ENCODE results near the gene INTS1. TPM values are rescaled to one million over a fixed set of nuclear protein-coding genes. Genes with fewer than 3 reads are reported as not detected.

The INTS1 gene
- total RNA-seq, 4 donors from 2014 or later = 29.8 to 65.5 (median 41.4) TPM

GRCh38 chr7:1514995-1515401, 10.8 kb upstream of the INTS1 start:
- H3K27me3 ChIP-seq = peaks cover 53% of the 10 kb centered on the region
- WGBS, 2 donors (ENCODE audit: low coverage in 1 of 2) = 63 to 70% methylated on average over 2 to 4 of the region's 4 CpGs

DNA sequence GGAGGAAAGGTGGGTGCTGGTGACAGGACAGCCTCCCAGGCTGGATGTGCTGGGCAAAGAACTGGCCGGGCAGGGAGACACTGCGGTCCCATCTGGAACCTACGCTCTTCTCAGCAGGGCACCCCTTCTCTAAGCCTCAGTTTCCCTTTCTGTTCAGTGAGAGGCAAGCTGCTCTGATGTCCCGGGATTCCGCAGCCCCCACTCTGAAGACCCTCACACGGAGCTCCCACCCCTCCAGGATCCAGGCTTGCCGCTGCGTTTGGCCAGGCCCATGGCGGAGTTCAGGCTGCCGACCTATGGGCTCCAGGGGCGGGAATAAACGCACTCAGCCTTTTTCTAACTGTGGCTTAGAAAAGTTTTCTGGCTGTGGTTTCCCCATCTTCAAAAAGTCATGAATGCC, 10.2 kb upstream of the INTS1 start:
- no peaks in the 10 kb centered on the region for H3K36me3 ChIP-seq
- peaks cover 53% of the 10 kb centered on the region for H3K27me3 ChIP-seq
- ATAC-seq = no peak
- TF ChIP-seq POLR2AphosphoS5 (IDR thresholded peaks at IDR 0.05) (no peak), POLR2A (IDR thresholded peaks at IDR 0.05) (no peak), EP300 (IDR thresholded peaks at IDR 0.05) (no peak)
- TF ChIP-seq, protein P1, sequence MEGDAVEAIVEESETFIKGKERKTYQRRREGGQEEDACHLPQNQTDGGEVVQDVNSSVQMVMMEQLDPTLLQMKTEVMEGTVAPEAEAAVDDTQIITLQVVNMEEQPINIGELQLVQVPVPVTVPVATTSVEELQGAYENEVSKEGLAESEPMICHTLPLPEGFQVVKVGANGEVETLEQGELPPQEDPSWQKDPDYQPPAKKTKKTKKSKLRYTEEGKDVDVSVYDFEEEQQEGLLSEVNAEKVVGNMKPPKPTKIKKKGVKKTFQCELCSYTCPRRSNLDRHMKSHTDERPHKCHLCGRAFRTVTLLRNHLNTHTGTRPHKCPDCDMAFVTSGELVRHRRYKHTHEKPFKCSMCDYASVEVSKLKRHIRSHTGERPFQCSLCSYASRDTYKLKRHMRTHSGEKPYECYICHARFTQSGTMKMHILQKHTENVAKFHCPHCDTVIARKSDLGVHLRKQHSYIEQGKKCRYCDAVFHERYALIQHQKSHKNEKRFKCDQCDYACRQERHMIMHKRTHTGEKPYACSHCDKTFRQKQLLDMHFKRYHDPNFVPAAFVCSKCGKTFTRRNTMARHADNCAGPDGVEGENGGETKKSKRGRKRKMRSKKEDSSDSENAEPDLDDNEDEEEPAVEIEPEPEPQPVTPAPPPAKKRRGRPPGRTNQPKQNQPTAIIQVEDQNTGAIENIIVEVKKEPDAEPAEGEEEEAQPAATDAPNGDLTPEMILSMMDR (IDR thresholded peaks at IDR 0.05) = no peak
- 54 to 81% methylated on average over 4 to 8 of the region's 12 CpGs for WGBS, 2 donors (ENCODE audit: low coverage in 1 of 2)
- peaks cover 0 to 7% (median 0%) of the 10 kb centered on the region in 3 donors for H3K9me3 ChIP-seq
- H3K27ac ChIP-seq = peak overlapping the region in 2 of 4 donors; percentile 81 to 85
- H3K4me1 ChIP-seq = peaks cover 0 to 13% (median 0%) of the 10 kb centered on the region in 3 donors
- H3K4me3 ChIP-seq = no peak overlapping the region

More at GRCh38 chr7:1514995-1515401, 10.8 kb upstream of the INTS1 start:
- no peaks in the 10 kb centered on the region for H3K36me3 ChIP-seq
- H3K27ac ChIP-seq = no peak overlapping the region
- H3K4me1 ChIP-seq = peaks cover 0 to 13% (median 0%) of the 10 kb centered on the region in 3 donors
- H3K9me3 ChIP-seq = peaks cover 0 to 12% (median 0%) of the 10 kb centered on the region in 3 donors
- no peak overlapping the region for H3K4me3 ChIP-seq
- ATAC-seq = no peak
- TF ChIP-seq EP300 (IDR thresholded peaks at IDR 0.05) = no peak
- TF ChIP-seq POLR2A (IDR thresholded peaks at IDR 0.05) = no peak
- no peak for TF ChIP-seq POLR2AphosphoS5 (IDR thresholded peaks at IDR 0.05)
- TF ChIP-seq, protein P1 (IDR thresholded peaks at IDR 0.05) = no peak

- peak overlapping the region in 1 of 2 donors; percentile 13 for H3K4me3 ChIP-seq
- no peaks in the 10 kb centered on the region for H3K9me3 ChIP-seq
- peak overlapping the region in 3 of 4 donors; percentile 76 to 85 (median 81) for H3K27ac ChIP-seq
Observed at GRCh38 chr7:1513657-1514095, 9.5 kb upstream of the INTS1 start.

DNA sequence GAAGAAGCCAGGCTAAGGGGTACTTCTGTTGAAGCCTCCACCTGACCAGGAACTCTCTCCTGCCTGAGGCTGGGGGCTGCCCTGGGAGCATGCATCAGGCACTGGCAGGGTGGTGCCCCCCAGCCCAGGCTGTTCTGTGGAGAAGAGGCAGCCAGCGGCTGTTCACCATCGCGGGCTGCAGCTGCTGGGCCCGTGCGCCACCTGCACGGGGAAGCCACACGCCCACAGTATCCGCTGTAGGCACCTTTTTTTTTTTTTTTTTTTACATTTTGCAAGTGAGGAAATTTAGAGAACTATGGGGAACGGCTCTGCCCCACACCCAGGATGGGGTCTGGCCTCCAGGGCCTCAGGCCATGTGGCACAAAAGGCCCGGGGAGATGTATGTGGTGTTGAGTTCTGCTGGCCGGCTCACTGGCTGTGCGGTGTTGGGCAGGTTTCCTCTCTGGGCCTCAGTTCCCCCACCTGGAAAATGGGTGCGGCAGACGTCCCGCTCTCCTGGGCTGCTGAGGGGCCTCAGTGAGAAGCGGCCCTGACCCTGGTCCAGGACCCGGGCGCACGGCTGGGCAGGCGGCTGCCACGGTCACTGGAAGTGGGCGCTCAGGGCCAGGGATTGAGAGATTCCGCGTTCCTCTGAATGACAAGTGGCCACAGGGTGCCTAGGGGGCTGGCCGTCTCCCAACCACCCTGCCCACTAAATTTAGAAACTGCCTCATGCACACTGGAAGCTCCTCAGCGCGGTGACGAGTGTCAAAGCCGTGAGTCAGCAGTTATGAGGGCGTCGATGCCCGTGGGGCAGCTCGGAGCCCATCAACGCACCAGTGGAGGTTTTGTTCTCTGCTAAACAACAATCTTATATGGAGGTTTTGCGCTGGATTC, 8.8 kb upstream of the INTS1 start:
- H3K27me3 ChIP-seq = peaks cover 53% of the 10 kb centered on the region
- H3K27ac ChIP-seq = peak overlapping the region in 3 of 4 donors; percentile 76 to 85 (median 81)
- ATAC-seq = peak; percentile 75
- no peaks in the 10 kb centered on the region for H3K36me3 ChIP-seq
- peak; percentile 52 for TF ChIP-seq POLR2AphosphoS5 (IDR thresholded peaks at IDR 0.05)
- no peak for TF ChIP-seq EP300 (IDR thresholded peaks at IDR 0.05)
- WGBS, 2 donors (ENCODE audit: low coverage in 1 of 2) = 65 to 87% methylated on average over 4 to 7 of the region's 35 CpGs
- no peak overlapping the region for H3K4me3 ChIP-seq
- no peaks in the 10 kb centered on the region for H3K9me3 ChIP-seq
- peaks cover 0 to 13% (median 0%) of the 10 kb centered on the region in 3 donors for H3K4me1 ChIP-seq

More at GRCh38 chr7:1513657-1514095, 9.5 kb upstream of the INTS1 start:
- TF ChIP-seq EP300 (IDR thresholded peaks at IDR 0.05) = no peak
- TF ChIP-seq, protein P1 (IDR thresholded peaks at IDR 0.05) = no peak
- Histone ChIP-seq H3K4me1 (peaks cover 0 to 13% (median 0%) of the 10 kb centered on the region in 3 donors), H3K27me3 (peaks cover 53% of the 10 kb centered on the region), H3K36me3 (no peaks in the 10 kb centered on the region)
- WGBS, 2 donors (ENCODE audit: low coverage in 1 of 2) = no CpG with 5 or more reads among the region's 20 CpGs
- no peak for ATAC-seq

GRCh38 chr7:1511444-1512422, 7.5 kb upstream of the INTS1 start:
- Histone ChIP-seq H3K27ac (no peak overlapping the region), H3K4me1 (peaks cover 0 to 18% (median 0%) of the 10 kb centered on the region in 3 donors), H3K9me3 (no peaks in the 10 kb centered on the region), H3K4me3 (no peak overlapping the region), H3K27me3 (peaks cover 49% of the 10 kb centered on the region), H3K36me3 (no peaks in the 10 kb centered on the region)
- ATAC-seq = no peak
- TF ChIP-seq POLR2A (IDR thresholded peaks at IDR 0.05) (no peak), EP300 (IDR thresholded peaks at IDR 0.05) (no peak), POLR2AphosphoS5 (IDR thresholded peaks at IDR 0.05) (no peak)
- TF ChIP-seq, protein P1 (IDR thresholded peaks at IDR 0.05) = no peak
- 71 to 81% methylated on average over 7 to 18 of the region's 30 CpGs for WGBS, 2 donors (ENCODE audit: low coverage in 1 of 2)
